Effector memory CD4-positive, alpha-beta T cell (primary cell): ENCODE data around the gene LRCH1.

Experiments used
- DNase-seq, 3 donors: peaks; one replicate each; pipeline ENCODE4 v3.0.0-alpha.2; 2020
- H3K27ac ChIP-seq: 2 replicates; pipeline ENCODE4 v1.7.0; 2013; ENCODE audit warnings: mild to moderate bottlenecking, low read length, moderate library complexity; ENCODE audit not compliant: insufficient read depth, poor library complexity, severe bottlenecking
- H3K27me3 ChIP-seq: replicated peaks from 2 replicates; pipeline ENCODE4 v1.7.0; 2013; ENCODE audit warnings: mild to moderate bottlenecking, low read length; ENCODE audit not compliant: insufficient read depth, control insufficient read depth, poor library complexity, severe bottlenecking
- H3K36me3 ChIP-seq: 2 replicates; pipeline ENCODE4 v1.7.0; 2013; ENCODE audit warnings: mild to moderate bottlenecking, low read length, moderate library complexity; ENCODE audit not compliant: control insufficient read depth, insufficient read depth
- H3K4me1 ChIP-seq: 2 replicates; pipeline ENCODE4 v1.7.0; 2013; ENCODE audit warnings: low read length, mild to moderate bottlenecking; ENCODE audit not compliant: control insufficient read depth, insufficient read depth, poor library complexity, severe bottlenecking
- H3K4me3 ChIP-seq: 2 replicates; pipeline ENCODE4 v1.7.0; 2013; ENCODE audit warnings: low read length, low read depth, mild to moderate bottlenecking; ENCODE audit not compliant: insufficient read depth, poor library complexity, severe bottlenecking
- H3K9me3 ChIP-seq: 2 replicates; pipeline ENCODE4 v1.7.0; 2013; ENCODE audit warnings: mild to moderate bottlenecking, low read length, moderate library complexity; ENCODE audit not compliant: control insufficient read depth

Gene LRCH1

DNA sequence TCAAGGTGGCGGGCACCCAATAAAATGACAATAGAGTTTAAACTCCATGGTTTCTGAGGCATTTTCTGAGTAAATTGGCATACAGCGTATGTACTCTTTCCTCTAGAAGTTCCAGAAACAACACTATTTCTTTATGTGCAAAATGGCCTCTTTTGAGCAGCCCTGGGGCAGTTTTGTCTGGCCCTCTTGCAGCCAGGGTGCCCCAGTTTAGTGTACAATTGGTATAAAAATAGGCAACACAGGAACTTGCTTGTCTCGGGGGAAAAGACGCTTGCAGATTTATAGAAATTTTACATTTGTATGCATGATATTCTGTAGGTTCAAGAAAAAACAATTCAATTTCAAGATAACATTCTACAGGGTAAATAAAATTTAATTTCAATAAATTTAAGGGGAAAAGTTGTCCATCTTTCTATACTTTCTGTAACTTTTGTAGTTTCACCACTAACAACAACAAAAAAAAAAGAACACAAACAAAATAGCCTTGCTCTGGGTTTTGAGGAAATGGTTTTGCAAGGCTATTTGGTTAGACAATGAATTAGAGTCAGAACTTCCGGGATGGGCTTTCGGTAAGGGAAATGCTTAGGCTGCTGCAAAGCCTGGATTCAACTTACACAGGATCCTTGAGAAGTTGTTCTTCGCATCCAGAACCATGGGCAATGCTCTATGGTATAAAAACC is 45.3 kb downstream of the LRCH1 start:
- DNase-seq: no peak
- H3K4me3 ChIP-seq: no peak overlapping the region
- H3K27me3 ChIP-seq: no peaks in the 10 kb centered on the region
- H3K4me1 ChIP-seq: peaks cover 21% of the 10 kb centered on the region
- no peak overlapping the region for H3K27ac ChIP-seq
- H3K9me3 ChIP-seq: no peaks in the 10 kb centered on the region
- no peaks in the 10 kb centered on the region for H3K36me3 ChIP-seq

DNA sequence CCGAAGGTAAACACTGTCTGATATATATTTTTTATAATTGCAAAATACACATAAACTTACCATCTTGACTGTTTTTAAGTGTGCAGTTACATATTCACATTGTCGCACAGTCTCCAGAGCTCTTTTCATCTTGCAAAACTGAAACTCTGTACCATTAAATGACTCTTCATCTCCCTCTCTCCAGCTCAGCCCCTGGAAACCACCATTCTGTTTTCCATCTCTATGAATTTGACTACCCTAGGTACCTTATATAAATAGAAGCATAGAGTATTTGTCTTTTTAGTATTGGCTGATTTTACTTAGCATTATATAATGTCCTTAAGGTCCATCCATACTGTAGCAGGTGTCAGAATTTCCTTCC is 45.8 kb downstream of the LRCH1 start:
- Histone ChIP-seq H3K4me3 (no peak overlapping the region), H3K36me3 (no peaks in the 10 kb centered on the region), H3K27me3 (no peaks in the 10 kb centered on the region), H3K27ac (no peak overlapping the region), H3K9me3 (no peaks in the 10 kb centered on the region), H3K4me1 (peaks cover 18% of the 10 kb centered on the region)
- DNase-seq: no peak

DNA sequence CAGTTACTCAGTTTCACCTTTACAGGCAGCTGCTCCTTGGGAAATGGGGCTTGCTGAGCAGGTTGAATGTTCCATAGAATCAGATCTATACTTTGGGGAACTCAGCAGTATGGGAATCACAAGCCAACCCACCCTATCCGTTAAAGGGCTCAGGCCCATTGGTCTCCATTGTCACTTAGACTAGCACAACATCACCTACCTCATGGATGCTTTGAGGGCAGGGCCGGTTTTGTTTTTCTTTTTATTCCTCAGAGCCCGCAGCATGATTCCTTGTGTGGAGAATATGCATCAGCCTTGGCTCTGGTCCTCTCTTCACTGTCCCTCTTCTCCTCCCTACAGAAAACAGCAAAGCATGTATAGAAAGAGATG is 48.0 kb downstream of the LRCH1 start:
- H3K4me1 ChIP-seq: peaks cover 15% of the 10 kb centered on the region
- H3K36me3 ChIP-seq: no peaks in the 10 kb centered on the region
- DNase-seq: no peak
- H3K9me3 ChIP-seq: no peaks in the 10 kb centered on the region
- no peak overlapping the region for H3K27ac ChIP-seq
- no peaks in the 10 kb centered on the region for H3K27me3 ChIP-seq
- H3K4me3 ChIP-seq: no peak overlapping the region

DNA sequence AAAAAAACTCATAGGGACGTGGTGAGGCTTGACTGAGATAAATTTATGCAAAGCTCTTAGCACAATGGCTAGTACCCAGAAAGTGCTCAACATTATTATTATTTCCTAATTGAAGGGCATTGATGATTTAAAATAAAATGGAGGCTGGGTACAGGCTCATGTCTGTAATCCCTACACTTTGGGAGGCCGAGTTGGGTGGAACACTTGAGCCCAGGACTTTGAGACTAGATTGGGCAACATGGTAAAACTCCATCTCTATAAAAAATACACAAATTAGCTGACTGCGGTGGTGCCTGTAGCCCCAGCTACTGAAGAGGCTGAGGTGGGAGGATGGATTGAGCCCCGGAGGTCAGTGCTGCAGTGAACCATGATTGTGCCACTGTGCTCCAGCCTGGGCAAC is 49.6 kb downstream of the LRCH1 start:
- Histone ChIP-seq H3K27me3 (no peaks in the 10 kb centered on the region), H3K4me1 (peaks cover 21% of the 10 kb centered on the region), H3K4me3 (no peak overlapping the region), H3K36me3 (no peaks in the 10 kb centered on the region), H3K27ac (no peak overlapping the region), H3K9me3 (no peaks in the 10 kb centered on the region)
- DNase-seq: no peak

DNA sequence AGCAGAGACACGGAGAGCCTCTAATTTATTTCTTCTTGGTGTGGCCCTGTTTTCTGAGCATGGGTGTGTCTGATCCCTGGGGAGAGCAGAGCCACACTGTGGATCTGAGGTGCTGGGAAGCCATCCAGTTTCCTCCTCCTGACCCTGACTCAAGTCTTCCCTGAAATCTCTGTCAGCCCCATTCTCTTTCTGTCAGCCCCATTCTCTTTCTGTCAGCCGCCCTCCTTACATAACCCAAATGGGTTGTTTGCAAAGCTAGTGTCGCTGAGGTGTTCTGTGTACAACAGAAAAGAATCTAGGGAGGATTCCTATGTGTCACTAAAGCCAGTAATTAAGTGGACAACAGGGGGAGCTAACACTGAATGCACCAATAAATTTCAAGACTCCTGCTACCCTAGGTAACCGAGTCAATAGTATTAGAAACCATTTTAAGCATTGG is 50.2 kb downstream of the LRCH1 start:
- H3K4me1 ChIP-seq: peaks cover 21% of the 10 kb centered on the region
- H3K27ac ChIP-seq: no peak overlapping the region
- no peaks in the 10 kb centered on the region for H3K27me3 ChIP-seq
- H3K4me3 ChIP-seq: no peak overlapping the region
- H3K36me3 ChIP-seq: no peaks in the 10 kb centered on the region
- no peaks in the 10 kb centered on the region for H3K9me3 ChIP-seq
- no peak for DNase-seq

DNA sequence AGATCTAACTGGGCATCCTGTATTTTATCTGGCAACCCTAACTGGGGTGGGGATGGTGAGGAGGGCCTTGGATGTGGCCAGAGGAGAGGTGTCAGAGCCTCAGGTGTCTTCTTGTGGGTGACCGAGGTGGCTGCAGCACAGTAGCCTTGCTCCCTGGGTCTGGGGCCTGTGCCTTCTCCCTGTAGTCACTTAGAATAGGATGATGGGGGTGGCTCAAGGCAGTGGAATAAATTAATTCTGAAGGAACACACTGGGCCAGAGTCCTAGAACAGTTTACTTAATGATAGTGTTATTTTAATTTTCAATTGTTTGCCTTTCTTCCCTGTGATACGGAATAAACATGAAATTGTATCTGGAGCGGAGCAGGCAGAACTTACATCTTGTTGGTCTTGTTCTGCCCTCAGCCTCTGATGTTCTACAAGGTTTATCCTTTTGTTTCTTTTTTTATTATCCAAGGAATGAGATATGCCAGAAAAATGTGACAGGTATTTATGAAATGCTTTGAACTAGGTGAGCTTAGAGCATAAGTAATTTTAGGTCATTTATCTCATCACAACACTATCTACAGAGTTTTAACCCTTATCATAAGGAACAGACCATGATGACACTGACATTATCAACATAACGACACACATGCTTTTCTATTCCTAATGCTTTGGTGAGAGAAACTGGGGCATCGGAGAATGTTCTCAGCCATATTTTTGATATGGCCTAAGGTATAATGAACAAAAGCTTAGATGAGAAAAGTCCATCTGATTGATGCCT is 51.4 kb downstream of the LRCH1 start:
- no peak for DNase-seq
- H3K9me3 ChIP-seq: no peaks in the 10 kb centered on the region
- H3K36me3 ChIP-seq: no peaks in the 10 kb centered on the region
- no peak overlapping the region for H3K4me3 ChIP-seq
- no peak overlapping the region for H3K27ac ChIP-seq
- H3K27me3 ChIP-seq: no peaks in the 10 kb centered on the region
- H3K4me1 ChIP-seq: peaks cover 15% of the 10 kb centered on the region

- H3K4me1 ChIP-seq: peaks cover 15% of the 10 kb centered on the region
- H3K27me3 ChIP-seq: no peaks in the 10 kb centered on the region
- no peaks in the 10 kb centered on the region for H3K9me3 ChIP-seq
- no peak overlapping the region for H3K27ac ChIP-seq
- no peak for DNase-seq
- H3K4me3 ChIP-seq: no peak overlapping the region
- H3K36me3 ChIP-seq: no peaks in the 10 kb centered on the region
Measured at GRCh38 chr13:46605076-46605824, 52.3 kb downstream of the LRCH1 start.

GRCh38 chr13:46605825-46606554 is 53.0 kb downstream of the LRCH1 start:
- H3K4me1 ChIP-seq: peaks cover 15% of the 10 kb centered on the region
- no peak overlapping the region for H3K27ac ChIP-seq
- no peaks in the 10 kb centered on the region for H3K36me3 ChIP-seq
- H3K27me3 ChIP-seq: no peaks in the 10 kb centered on the region
- H3K9me3 ChIP-seq: no peaks in the 10 kb centered on the region
- no peak for DNase-seq
- H3K4me3 ChIP-seq: no peak overlapping the region

GRCh38 chr13:46606970-46607369 is 54.0 kb downstream of the LRCH1 start:
- peaks cover 10% of the 10 kb centered on the region for H3K4me1 ChIP-seq
- H3K4me3 ChIP-seq: no peak overlapping the region
- no peak overlapping the region for H3K27ac ChIP-seq
- H3K9me3 ChIP-seq: no peaks in the 10 kb centered on the region
- H3K36me3 ChIP-seq: no peaks in the 10 kb centered on the region
- DNase-seq: no peak
- no peaks in the 10 kb centered on the region for H3K27me3 ChIP-seq
